ENCODE measurements around the gene TRIM7. TPM values are rescaled to one million over a fixed set of nuclear protein-coding genes. Genes with fewer than 3 reads are reported as not detected.
"Not testable (repeated sequence)": the region's sequence is repeated elsewhere in the genome, so short reads cannot be mapped to it uniquely, and the experiment has no call there.

TRIM7 gene
- total and polyA plus RNA-seq, 12 donors = 3.9 to 30.8 (median 6.0) TPM

DNA sequence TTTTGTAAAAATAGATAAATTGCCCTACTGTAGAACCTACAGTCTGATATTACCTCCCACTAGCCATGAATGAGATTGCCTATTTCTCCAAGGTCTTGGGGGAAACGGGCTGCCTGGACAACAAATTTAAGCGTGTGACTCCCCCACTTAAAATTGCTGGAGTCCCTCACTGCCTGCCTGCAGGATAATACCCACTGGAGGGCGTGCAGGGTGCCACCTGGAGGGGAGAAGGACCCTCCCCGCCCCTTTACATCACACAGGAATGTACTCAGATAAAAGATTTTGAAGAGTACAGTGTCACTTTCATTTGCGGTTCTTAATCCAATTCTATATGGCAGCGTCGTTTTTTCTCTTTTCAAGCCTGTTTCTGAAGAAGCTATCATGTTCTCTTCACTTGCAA is 6.2 kb upstream of the TRIM7 start:
- intact Hi-C loops (cut with DNase I) = no loop called here

DNA sequence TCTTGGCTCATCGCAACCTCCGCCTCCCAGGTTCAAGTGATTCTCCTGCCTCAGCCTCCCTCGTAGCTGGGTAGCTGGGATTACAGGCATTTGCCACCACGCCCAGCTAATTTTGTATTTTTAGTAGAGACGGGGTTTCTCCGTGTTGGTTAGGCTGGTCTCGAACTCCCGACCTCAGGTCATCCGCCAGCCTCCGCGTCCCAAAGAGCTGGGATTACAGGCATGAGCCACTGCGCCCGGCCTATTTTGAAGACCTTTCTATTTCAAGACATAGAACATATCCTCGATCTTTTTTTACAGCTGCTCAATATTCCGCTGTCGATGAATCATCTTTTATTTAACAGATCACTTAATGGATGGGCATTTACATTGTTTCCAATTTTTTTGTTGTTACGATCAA is 5.7 kb upstream of the TRIM7 start:
- WGBS, 2 donors = 74 to 76% methylated on average over 17 of the region's 17 CpGs
- not testable (repeated sequence) for H3K27ac ChIP-seq

More for the DNA sequence above, 6.2 kb upstream of the TRIM7 start:
- Histone ChIP-seq H3K9me3 (no peaks in the 10 kb centered on the region), H3K4me1 (peaks cover 0 to 27% (median 17%) of the 10 kb centered on the region in 9 donors), H3K27ac (peak overlapping the region in 1 of 10 donors; percentile 62), H3K36me3 (no peaks in the 10 kb centered on the region), H3K4me3 (no peak overlapping the region), H3K27me3 (peaks cover 0 to 7% (median 0%) of the 10 kb centered on the region in 7 donors)
- ATAC-seq (no peak), DNase-seq (no peak)
- 35 to 52% methylated on average over 7 of the region's 7 CpGs for WGBS, 2 donors
- TF ChIP-seq, protein P1, sequence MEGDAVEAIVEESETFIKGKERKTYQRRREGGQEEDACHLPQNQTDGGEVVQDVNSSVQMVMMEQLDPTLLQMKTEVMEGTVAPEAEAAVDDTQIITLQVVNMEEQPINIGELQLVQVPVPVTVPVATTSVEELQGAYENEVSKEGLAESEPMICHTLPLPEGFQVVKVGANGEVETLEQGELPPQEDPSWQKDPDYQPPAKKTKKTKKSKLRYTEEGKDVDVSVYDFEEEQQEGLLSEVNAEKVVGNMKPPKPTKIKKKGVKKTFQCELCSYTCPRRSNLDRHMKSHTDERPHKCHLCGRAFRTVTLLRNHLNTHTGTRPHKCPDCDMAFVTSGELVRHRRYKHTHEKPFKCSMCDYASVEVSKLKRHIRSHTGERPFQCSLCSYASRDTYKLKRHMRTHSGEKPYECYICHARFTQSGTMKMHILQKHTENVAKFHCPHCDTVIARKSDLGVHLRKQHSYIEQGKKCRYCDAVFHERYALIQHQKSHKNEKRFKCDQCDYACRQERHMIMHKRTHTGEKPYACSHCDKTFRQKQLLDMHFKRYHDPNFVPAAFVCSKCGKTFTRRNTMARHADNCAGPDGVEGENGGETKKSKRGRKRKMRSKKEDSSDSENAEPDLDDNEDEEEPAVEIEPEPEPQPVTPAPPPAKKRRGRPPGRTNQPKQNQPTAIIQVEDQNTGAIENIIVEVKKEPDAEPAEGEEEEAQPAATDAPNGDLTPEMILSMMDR (IDR thresholded peaks at IDR 0.05) = peak in 3 of 9 donors; percentile 7 to 15 (median 12)

DNA sequence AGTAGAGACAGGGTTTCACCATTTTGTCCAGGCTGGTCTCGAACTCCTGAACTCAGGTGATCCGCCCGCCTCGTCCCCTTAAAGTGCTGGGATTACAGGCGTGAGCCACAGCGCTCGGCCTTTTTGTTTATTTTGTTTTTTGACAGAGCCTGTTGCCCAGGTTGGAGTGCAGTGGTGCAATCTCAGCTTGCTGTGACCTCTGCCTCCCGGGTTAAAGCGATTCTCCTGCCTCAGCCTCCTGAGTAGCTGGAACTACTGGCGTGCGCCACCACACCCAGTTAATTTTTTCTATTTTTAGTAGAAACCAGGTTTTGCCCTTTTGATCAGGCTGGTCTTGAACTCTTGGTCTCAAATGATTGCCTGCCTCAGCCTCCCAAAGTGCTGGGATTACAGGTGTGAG is 5.2 kb upstream of the TRIM7 start:
- peaks cover 3 to 34% (median 23%) of the 10 kb centered on the region in 9 donors for H3K4me1 ChIP-seq
- H3K36me3 ChIP-seq; H3K27ac ChIP-seq; ATAC-seq; H3K9me3 ChIP-seq; H3K4me3 ChIP-seq; intact Hi-C loops (cut with DNase I); DNase-seq: not testable (repeated sequence)
- peaks cover 0 to 16% (median 0%) of the 10 kb centered on the region in 7 donors for H3K27me3 ChIP-seq
- WGBS, 2 donors = 83 to 85% methylated on average over 11 of the region's 11 CpGs

More for the DNA sequence above, 5.7 kb upstream of the TRIM7 start:
- intact Hi-C loops (cut with DNase I); H3K36me3 ChIP-seq; H3K9me3 ChIP-seq; H3K4me3 ChIP-seq; ATAC-seq; DNase-seq: not testable (repeated sequence)
- Histone ChIP-seq H3K4me1 (peaks cover 0 to 28% (median 18%) of the 10 kb centered on the region in 9 donors), H3K27me3 (peaks cover 0 to 12% (median 0%) of the 10 kb centered on the region in 7 donors)

DNA sequence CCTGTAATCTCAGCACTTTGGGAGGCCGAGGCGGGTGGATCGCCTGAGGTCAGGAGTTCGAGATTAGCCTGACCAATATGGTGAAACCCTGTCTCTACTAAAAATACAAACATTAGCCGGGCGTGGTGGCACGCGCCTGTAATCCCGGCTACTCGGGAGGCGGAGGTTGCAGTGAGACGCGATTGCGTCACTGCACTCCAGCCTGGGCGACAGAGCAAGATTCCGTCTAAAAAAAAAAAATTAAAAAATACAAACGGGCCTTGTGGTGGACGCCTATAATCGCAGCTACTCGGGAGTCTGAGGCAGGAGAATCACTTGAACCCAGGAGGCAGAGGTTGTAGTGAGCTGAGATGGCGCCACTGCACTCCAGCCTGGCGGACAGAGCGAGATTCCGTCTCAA is 4.0 kb upstream of the TRIM7 start:
- intact Hi-C loops (cut with DNase I); DNase-seq; H3K27ac ChIP-seq; H3K36me3 ChIP-seq; H3K4me3 ChIP-seq; H3K9me3 ChIP-seq; ATAC-seq: not testable (repeated sequence)
- WGBS, 2 donors = 90 to 91% methylated on average over 23 to 24 of the region's 24 CpGs
- Histone ChIP-seq H3K4me1 (peaks cover 7 to 43% (median 32%) of the 10 kb centered on the region in 9 donors), H3K27me3 (peaks cover 0 to 28% (median 0%) of the 10 kb centered on the region in 7 donors)

DNA sequence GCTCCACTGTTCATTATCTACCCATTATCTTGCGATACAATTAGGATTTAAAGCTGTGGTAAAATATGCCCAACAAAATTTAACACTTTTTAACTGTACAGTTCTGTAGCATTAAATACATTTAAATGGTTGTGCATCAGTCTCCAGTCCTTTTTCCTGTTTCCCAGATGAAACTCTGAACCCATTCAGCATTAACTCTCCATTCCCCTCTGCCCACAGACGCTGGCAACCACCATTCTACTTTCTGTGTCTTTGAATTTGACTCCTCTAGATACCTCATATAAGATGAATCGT is 2.9 kb upstream of the TRIM7 start:
- peak overlapping the region in 8 of 10 donors; percentile 10 to 87 (median 82) for H3K27ac ChIP-seq
- ATAC-seq (no peak), DNase-seq (no peak)
- peaks cover 7 to 48% (median 39%) of the 10 kb centered on the region in 9 donors for H3K4me1 ChIP-seq
- H3K36me3 ChIP-seq = peaks cover 0 to 1% (median 0%) of the 10 kb centered on the region in 9 donors
- peaks cover 0 to 28% (median 0%) of the 10 kb centered on the region in 7 donors for H3K27me3 ChIP-seq
- 36 to 46% methylated on average over 3 of the region's 3 CpGs for WGBS, 2 donors
- no peaks in the 10 kb centered on the region for H3K9me3 ChIP-seq
- TF ChIP-seq, protein P1 (IDR thresholded peaks at IDR 0.05) = no peak
- peak overlapping the region in 3 of 10 donors; percentile 74 to 90 (median 74) for H3K4me3 ChIP-seq
- intact Hi-C loops (cut with DNase I) = loop anchor here in 5 of 10 donors (1.0 to 2.0 kb wide), 4 partner anchors 9 to 17 kb away; partner anchors contain the start of gene TRIM41 (in 2 of the 5)

Measured in heart right ventricle (tissue), 16 donors.